Central memory CD4-positive, alpha-beta T cell (primary cell): ENCODE measurements around the gene HOXA10.

ENCODE experiments used
- DNase-seq: peaks from one replicate; pipeline ENCODE4 v3.0.0; 2022

HOXA10 gene

GRCh38 chr7:27203365-27203953 lies 29.3 kb upstream of the HOXA10 start:
- DNase-seq, result no peak

GRCh38 chr7:27202862-27203134 lies 28.7 kb upstream of the HOXA10 start:
- no peak for DNase-seq

- DNase-seq, result no peak
These were observed 28.1 kb upstream of the HOXA10 start for GRCh38 chr7:27202018-27202861.

- DNase-seq, result no peak
These were observed 27.5 kb upstream of the HOXA10 start for GRCh38 chr7:27201580-27202017.

- DNase-seq, result no peak
These were observed 26.9 kb upstream of the HOXA10 start for GRCh38 chr7:27200761-27201579.

GRCh38 chr7:27199849-27200760 lies 26.0 kb upstream of the HOXA10 start, which contains the start of gene HOXA13:
TSS of gene HOXA13 (minus strand) at chr7:27200091. CDS start at chr7:27200077, 14 bp downstream.
- DNase-seq, result no peak

- no peak for DNase-seq
These were observed 25.0 kb upstream of the HOXA10 start for GRCh38 chr7:27198871-27199801.

GRCh38 chr7:27198138-27198841 lies 24.2 kb upstream of the HOXA10 start:
- no peak for DNase-seq

- DNase-seq, result no peak
These were observed 23.3 kb upstream of the HOXA10 start for GRCh38 chr7:27197137-27198042.

GRCh38 chr7:27196287-27196767 lies 22.2 kb upstream of the HOXA10 start:
- peak; percentile 67 for DNase-seq

- DNase-seq, result no peak
These were observed 20.7 kb upstream of the HOXA10 start for GRCh38 chr7:27194686-27195379.

GRCh38 chr7:27194002-27194352 lies 19.9 kb upstream of the HOXA10 start:
- no peak for DNase-seq

- no peak for DNase-seq
These were observed 19.3 kb upstream of the HOXA10 start for GRCh38 chr7:27193335-27194001.

GRCh38 chr7:27192546-27193334 lies 18.6 kb upstream of the HOXA10 start:
- no peak for DNase-seq

- no peak for DNase-seq
These were observed 17.9 kb upstream of the HOXA10 start for GRCh38 chr7:27191833-27192545.

- no peak for DNase-seq
These were observed 17.1 kb upstream of the HOXA10 start for GRCh38 chr7:27191161-27191731.
